Loucy (cell line): Measurements from ENCODE around the gene CFAP65.

Experiments
- H2AFZ ChIP-seq: fragments of 200-600 bp; sonication (generic); 2 replicates; pipeline ENCODE4 v1.6.0; 2016; ENCODE audit warnings: antibody characterized with exemption, mild to moderate bottlenecking, low read length, moderate library complexity
- H3F3A ChIP-seq: fragments of 200-600 bp; 2 replicates; pipeline ENCODE4 v1.6.0; 2016; ENCODE audit warnings: antibody characterized with exemption, low read depth, mild to moderate bottlenecking
- H3K27me3 ChIP-seq: fragments of 200-600 bp; sonication (generic); 2 replicates; pipeline ENCODE4 v1.6.1; 2014; ENCODE audit warnings: low read length, mild to moderate bottlenecking; ENCODE audit not compliant: insufficient read depth, poor library complexity, severe bottlenecking
- H3K36me3 ChIP-seq: fragments of 200-600 bp; sonication (generic); 2 replicates; pipeline ENCODE4 v1.6.1; 2016; ENCODE audit warnings: low read length; ENCODE audit not compliant: insufficient read depth
- H3K4me1 ChIP-seq: fragments of 200-600 bp; sonication (generic); 2 replicates; pipeline ENCODE4 v1.5.1; 2014; ENCODE audit warnings: low read length, mild to moderate bottlenecking; ENCODE audit not compliant: insufficient read depth, poor library complexity, severe bottlenecking
- H3K4me2 ChIP-seq: fragments of 200-600 bp; sonication (generic); 2 replicates; pipeline ENCODE4 v1.6.0; 2014; ENCODE audit warnings: antibody characterized with exemption, low read length, low read depth, mild to moderate bottlenecking; ENCODE audit not compliant: poor library complexity, severe bottlenecking
- H3K4me3 ChIP-seq: fragments of 200-600 bp; sonication (generic); 2 replicates; pipeline ENCODE4 v1.5.1; 2014; ENCODE audit warnings: low read length, mild to moderate bottlenecking, mixed read lengths; ENCODE audit not compliant: poor library complexity, severe bottlenecking
- H3K79me2 ChIP-seq: fragments of 200-600 bp; sonication (generic); 2 replicates; pipeline ENCODE4 v1.6.1; 2014; ENCODE audit warnings: low read length; ENCODE audit not compliant: insufficient read depth
- H3K9ac ChIP-seq: fragments of 200-600 bp; sonication (generic); 2 replicates; pipeline ENCODE4 v1.6.0; 2014; ENCODE audit warnings: mild to moderate bottlenecking, low read depth, low read length, moderate library complexity; ENCODE audit not compliant: poor library complexity, severe bottlenecking
- H3K9me2 ChIP-seq: fragments of 200-600 bp; sonication (generic); replicated peaks from 2 replicates; pipeline ENCODE4 v1.6.1; 2016; ENCODE audit warnings: low read depth, low read length, mixed read lengths
- H3K9me3 ChIP-seq: fragments of 200-600 bp; sonication (generic); 2 replicates; pipeline ENCODE4 v1.6.1; 2014; ENCODE audit warnings: mild to moderate bottlenecking, antibody characterized with exemption, low read length, low read depth; ENCODE audit not compliant: insufficient read depth
- H4K20me1 ChIP-seq: fragments of 200-600 bp; sonication (generic); 2 replicates; pipeline ENCODE4 v1.6.0; 2014; ENCODE audit warnings: antibody characterized with exemption, low read length, mild to moderate bottlenecking; ENCODE audit not compliant: insufficient read depth, poor library complexity, severe bottlenecking
- EZH2phosphoT487 ChIP-seq: fragments of 200-600 bp; IDR thresholded peaks from 2 replicates; pipeline ENCODE4 v1.6.1; 2018; ENCODE audit warnings: antibody characterized with exemption, mild to moderate bottlenecking, moderate library complexity, borderline replicate concordance
- TF ChIP-seq, protein P1 (sequence below): fragments of 200-600 bp; sonication (generic); conservative IDR thresholded peaks from 2 replicates; pipeline ENCODE4 v1.5.1; 2014; ENCODE audit warnings: mild to moderate bottlenecking, antibody characterized with exemption, low read length

Gene CFAP65

GRCh38 chr2:218961651-218962570 is 79.4 kb downstream of the CFAP65 start:
- H3K4me2 ChIP-seq, result no peak overlapping the region
- no peaks in the 10 kb centered on the region for H3K9me3 ChIP-seq
- H3K9me2 ChIP-seq, result no peaks in the 10 kb centered on the region
- H3K4me1 ChIP-seq, result peaks cover 22% of the 10 kb centered on the region
- no peak overlapping the region for H2AFZ ChIP-seq
- peaks cover 5% of the 10 kb centered on the region; the same call in 1 of the 2 replicates for H3K79me2 ChIP-seq
- H3F3A ChIP-seq, result no peaks in the 10 kb centered on the region
- TF ChIP-seq, protein P1, sequence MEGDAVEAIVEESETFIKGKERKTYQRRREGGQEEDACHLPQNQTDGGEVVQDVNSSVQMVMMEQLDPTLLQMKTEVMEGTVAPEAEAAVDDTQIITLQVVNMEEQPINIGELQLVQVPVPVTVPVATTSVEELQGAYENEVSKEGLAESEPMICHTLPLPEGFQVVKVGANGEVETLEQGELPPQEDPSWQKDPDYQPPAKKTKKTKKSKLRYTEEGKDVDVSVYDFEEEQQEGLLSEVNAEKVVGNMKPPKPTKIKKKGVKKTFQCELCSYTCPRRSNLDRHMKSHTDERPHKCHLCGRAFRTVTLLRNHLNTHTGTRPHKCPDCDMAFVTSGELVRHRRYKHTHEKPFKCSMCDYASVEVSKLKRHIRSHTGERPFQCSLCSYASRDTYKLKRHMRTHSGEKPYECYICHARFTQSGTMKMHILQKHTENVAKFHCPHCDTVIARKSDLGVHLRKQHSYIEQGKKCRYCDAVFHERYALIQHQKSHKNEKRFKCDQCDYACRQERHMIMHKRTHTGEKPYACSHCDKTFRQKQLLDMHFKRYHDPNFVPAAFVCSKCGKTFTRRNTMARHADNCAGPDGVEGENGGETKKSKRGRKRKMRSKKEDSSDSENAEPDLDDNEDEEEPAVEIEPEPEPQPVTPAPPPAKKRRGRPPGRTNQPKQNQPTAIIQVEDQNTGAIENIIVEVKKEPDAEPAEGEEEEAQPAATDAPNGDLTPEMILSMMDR, result no peak
- no peak for TF ChIP-seq EZH2phosphoT487
- H3K27me3 ChIP-seq, result no peaks in the 10 kb centered on the region
- H3K4me3 ChIP-seq, result no peak overlapping the region
- peaks cover 4% of the 10 kb centered on the region for H4K20me1 ChIP-seq
- no peaks in the 10 kb centered on the region for H3K36me3 ChIP-seq
- no peak overlapping the region for H3K9ac ChIP-seq

- Histone ChIP-seq H3K9me3 (no peaks in the 10 kb centered on the region), H3K9ac (no peak overlapping the region), H3K36me3 (no peaks in the 10 kb centered on the region), H3K4me3 (no peak overlapping the region), H3F3A (no peaks in the 10 kb centered on the region), H3K27me3 (no peaks in the 10 kb centered on the region), H4K20me1 (peaks cover 4% of the 10 kb centered on the region), H3K4me2 (no peak overlapping the region), H3K79me2 (peaks cover 5% of the 10 kb centered on the region; the same call in 1 of the 2 replicates), H3K9me2 (no peaks in the 10 kb centered on the region), H2AFZ (no peak overlapping the region), H3K4me1 (peaks cover 22% of the 10 kb centered on the region)
- TF ChIP-seq, protein P1, result no peak
- no peak for TF ChIP-seq EZH2phosphoT487
These were observed 80.1 kb downstream of the CFAP65 start for GRCh38 chr2:218961229-218961628.

DNA sequence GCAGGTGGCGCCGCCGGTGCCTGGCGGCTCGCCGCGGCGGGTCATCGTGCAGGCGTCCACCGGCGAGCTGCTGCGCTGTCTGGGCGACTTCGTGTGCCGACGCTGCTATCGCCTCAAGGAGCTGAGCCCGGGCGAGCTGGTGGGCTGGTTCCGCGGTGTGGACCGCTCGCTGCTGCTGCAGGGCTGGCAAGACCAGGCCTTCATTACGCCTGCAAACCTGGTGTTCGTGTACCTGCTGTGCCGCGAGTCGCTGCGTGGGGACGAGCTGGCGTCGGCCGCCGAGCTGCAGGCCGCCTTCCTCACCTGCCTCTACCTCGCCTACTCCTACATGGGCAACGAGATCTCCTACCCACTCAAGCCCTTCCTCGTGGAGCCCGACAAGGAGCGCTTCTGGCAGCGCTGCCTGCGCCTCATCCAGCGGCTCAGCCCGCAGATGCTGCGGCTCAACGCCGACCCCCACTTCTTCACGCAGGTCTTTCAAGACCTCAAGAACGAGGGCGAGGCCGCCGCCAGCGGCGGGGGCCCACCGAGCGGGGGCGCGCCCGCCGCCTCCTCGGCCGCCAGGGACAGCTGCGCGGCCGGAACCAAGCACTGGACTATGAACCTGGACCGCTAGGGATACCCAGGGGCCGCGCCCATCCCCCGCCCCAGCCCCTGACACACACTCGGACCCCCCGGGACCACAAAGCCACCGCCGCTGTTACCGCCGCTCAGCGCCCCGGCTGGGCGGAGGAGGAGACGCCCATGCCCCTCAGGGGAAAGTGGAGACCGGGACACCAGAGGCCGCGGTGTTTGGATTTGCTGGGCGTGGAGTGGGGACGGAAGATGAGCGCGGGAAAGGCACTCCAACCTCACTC is 80.8 kb downstream of the CFAP65 start:
- Histone ChIP-seq H3K9me3 (no peaks in the 10 kb centered on the region), H3K36me3 (no peaks in the 10 kb centered on the region), H3K27me3 (no peaks in the 10 kb centered on the region), H3K9ac (no peak overlapping the region), H3K79me2 (peaks cover 5% of the 10 kb centered on the region; the same call in 1 of the 2 replicates), H3K4me3 (no peak overlapping the region), H4K20me1 (peaks cover 4% of the 10 kb centered on the region), H3K9me2 (no peaks in the 10 kb centered on the region), H3K4me1 (peaks cover 22% of the 10 kb centered on the region), H3K4me2 (no peak overlapping the region), H2AFZ (no peak overlapping the region), H3F3A (no peaks in the 10 kb centered on the region)
- no peak for TF ChIP-seq EZH2phosphoT487
- TF ChIP-seq, protein P1, result no peak
